ENCODE measurements around the gene HPSE2. TPM values are rescaled to one million over a fixed set of nuclear protein-coding genes. Genes with fewer than 3 reads are reported as not detected.
"Not testable (repeated sequence)": the region's sequence is repeated elsewhere in the genome, so short reads cannot be mapped to it uniquely, and the experiment has no call there.

HPSE2 gene
- total RNA-seq, 2 experiments from 2014 or later: not detected

- Mint-ChIP-seq H3K27ac (no peak overlapping the region), H3K27me3 (peaks cover 29% of the 10 kb centered on the region), H3K4me3 (no peak overlapping the region), H3K9me3 (no peaks in the 10 kb centered on the region), H3K4me1 (no peaks in the 10 kb centered on the region), H3K36me3 (no peaks in the 10 kb centered on the region)
- DNase-seq: no peak
Observed at GRCh38 chr10:99224766-99225165, 10.9 kb downstream of the HPSE2 start.

DNA sequence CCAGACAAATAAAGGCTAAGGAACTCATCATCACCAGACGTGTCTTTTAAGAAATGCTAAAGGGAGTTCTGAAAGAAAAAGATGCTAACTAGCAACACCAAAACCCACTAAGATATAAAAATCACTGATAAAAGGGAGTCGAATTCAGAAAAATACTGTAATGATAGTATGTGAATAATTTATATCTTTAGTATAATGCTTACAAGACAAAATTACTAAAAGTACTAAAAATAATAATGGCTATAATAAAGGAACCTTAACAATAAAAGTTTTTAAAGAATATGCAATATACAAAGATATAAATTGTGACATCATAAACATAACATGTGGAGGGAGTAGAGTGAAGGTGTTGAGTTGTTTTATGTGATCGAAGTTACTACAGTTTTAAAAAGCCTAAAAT, 28.3 kb downstream of the HPSE2 start:
- Mint-ChIP-seq H3K9me3 (peaks cover 4% of the 10 kb centered on the region), H3K4me3 (no peak overlapping the region), H3K27me3 (peaks cover 14% of the 10 kb centered on the region), H3K36me3 (no peaks in the 10 kb centered on the region), H3K27ac (no peak overlapping the region), H3K4me1 (no peaks in the 10 kb centered on the region)
- DNase-seq: no peak

- Mint-ChIP-seq H3K4me1 (no peaks in the 10 kb centered on the region), H3K4me3 (no peak overlapping the region), H3K9me3 (peaks cover 4% of the 10 kb centered on the region), H3K27ac (no peak overlapping the region), H3K36me3 (no peaks in the 10 kb centered on the region), H3K27me3 (peaks cover 10% of the 10 kb centered on the region)
- DNase-seq: no peak
Observed at GRCh38 chr10:99203310-99203709, 32.3 kb downstream of the HPSE2 start.

- no peaks in the 10 kb centered on the region for H3K9me3 Mint-ChIP-seq
- no peaks in the 10 kb centered on the region for H3K4me1 Mint-ChIP-seq
- H3K27me3 Mint-ChIP-seq: no peaks in the 10 kb centered on the region
- no peak overlapping the region for H3K4me3 Mint-ChIP-seq
- no peak overlapping the region for H3K27ac Mint-ChIP-seq
- H3K36me3 Mint-ChIP-seq: no peaks in the 10 kb centered on the region
- DNase-seq: no peak
Observed at GRCh38 chr10:99172950-99173349, 62.7 kb downstream of the HPSE2 start.

- peaks cover 5% of the 10 kb centered on the region for H3K27me3 Mint-ChIP-seq
- H3K9me3 Mint-ChIP-seq: no peaks in the 10 kb centered on the region
- no peaks in the 10 kb centered on the region for H3K4me1 Mint-ChIP-seq
- H3K27ac Mint-ChIP-seq: no peak overlapping the region
- no peak overlapping the region for H3K4me3 Mint-ChIP-seq
- no peak for DNase-seq
- no peaks in the 10 kb centered on the region for H3K36me3 Mint-ChIP-seq
Observed at GRCh38 chr10:99172128-99172738, 63.4 kb downstream of the HPSE2 start.

DNA sequence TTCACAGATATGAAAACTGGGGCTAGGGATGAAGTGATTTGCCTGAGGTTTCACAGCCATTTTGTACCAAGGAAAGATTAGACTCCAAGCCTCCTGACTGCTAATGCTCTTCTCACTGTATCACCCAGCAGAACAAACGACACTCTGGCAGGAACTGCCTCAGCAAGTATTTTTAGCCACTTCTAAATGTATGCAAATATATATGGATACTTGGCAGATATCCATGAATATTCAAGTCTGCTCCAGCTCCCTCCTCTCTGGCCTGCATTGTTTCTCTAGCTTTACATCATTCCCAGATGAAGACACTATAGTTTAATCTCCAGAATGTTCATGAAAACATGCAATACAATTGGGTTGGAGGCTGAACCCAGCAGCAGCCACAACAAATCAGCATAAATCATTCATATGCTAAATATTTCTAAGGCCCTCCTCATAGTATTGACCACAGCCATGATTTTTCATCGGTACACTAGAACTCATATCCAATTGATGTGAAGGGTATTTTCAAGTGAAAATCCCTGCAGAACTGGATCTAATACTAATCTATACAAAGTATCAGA, 65.5 kb downstream of the HPSE2 start:
- DNase-seq: no peak
- H3K4me3 Mint-ChIP-seq: no peak overlapping the region
- no peaks in the 10 kb centered on the region for H3K36me3 Mint-ChIP-seq
- H3K27me3 Mint-ChIP-seq: peaks cover 5% of the 10 kb centered on the region
- H3K27ac Mint-ChIP-seq: no peak overlapping the region
- no peaks in the 10 kb centered on the region for H3K4me1 Mint-ChIP-seq
- peaks cover 1% of the 10 kb centered on the region for H3K9me3 Mint-ChIP-seq

- Mint-ChIP-seq H3K27me3 (no peaks in the 10 kb centered on the region), H3K36me3 (no peaks in the 10 kb centered on the region), H3K9me3 (peaks cover 1% of the 10 kb centered on the region), H3K27ac (no peak overlapping the region), H3K4me3 (no peak overlapping the region), H3K4me1 (no peaks in the 10 kb centered on the region)
- no peak for DNase-seq
Observed at GRCh38 chr10:99161165-99161564, 74.5 kb downstream of the HPSE2 start.

GRCh38 chr10:99143651-99144050, 92.0 kb downstream of the HPSE2 start:
- Mint-ChIP-seq H3K27me3 (peaks cover 4% of the 10 kb centered on the region), H3K36me3 (no peaks in the 10 kb centered on the region), H3K27ac (no peak overlapping the region), H3K4me1 (no peaks in the 10 kb centered on the region), H3K4me3 (no peak overlapping the region), H3K9me3 (no peaks in the 10 kb centered on the region)
- no peak for DNase-seq

DNA sequence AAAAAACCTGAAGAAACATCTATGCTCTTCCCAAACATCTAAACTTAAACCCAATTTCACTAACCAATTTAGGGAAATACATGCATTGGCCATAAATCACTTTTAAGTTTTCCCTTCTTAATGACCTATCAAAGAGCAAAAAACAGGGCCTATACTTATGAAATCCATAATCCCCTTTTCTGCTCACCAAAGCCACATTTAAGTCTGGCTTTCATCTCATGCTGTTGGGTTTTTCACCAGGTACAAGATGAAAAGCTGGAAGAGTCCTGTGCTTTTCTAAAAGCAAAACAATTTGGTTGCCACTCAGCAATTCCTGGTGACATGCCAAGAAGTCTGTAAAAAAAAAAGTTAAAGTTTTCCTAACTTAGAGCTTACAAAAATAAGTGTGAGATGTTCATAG, 92.6 kb downstream of the HPSE2 start:
- no peaks in the 10 kb centered on the region for H3K36me3 Mint-ChIP-seq
- no peak overlapping the region for H3K4me3 Mint-ChIP-seq
- no peaks in the 10 kb centered on the region for H3K9me3 Mint-ChIP-seq
- H3K27me3 Mint-ChIP-seq: no peaks in the 10 kb centered on the region
- DNase-seq: no peak
- no peak overlapping the region for H3K27ac Mint-ChIP-seq
- H3K4me1 Mint-ChIP-seq: no peaks in the 10 kb centered on the region

DNA sequence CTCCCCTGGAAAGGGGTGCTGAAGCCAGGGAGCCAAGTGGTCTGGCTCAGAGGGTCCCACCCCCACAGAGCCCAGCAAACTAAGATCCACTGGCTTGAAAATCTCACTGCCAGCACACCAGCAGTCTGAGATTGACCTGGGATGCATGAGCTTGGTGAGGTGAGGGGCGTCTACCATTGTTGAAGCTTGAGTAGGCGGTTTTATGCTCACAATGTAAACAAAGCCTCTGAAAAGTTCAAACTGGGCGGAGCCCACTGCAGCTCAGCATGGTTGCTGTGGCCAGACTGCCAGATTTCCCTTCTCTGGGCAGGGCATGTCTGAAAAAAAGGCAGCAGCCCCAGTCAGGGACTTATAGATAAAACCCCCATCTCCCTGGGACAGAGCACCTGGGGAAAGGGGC, 102.8 kb downstream of the HPSE2 start:
- not testable (repeated sequence) for H3K27ac Mint-ChIP-seq, H3K4me3 Mint-ChIP-seq, DNase-seq, H3K9me3 Mint-ChIP-seq, H3K36me3 Mint-ChIP-seq, H3K27me3 Mint-ChIP-seq, H3K4me1 Mint-ChIP-seq

DNA sequence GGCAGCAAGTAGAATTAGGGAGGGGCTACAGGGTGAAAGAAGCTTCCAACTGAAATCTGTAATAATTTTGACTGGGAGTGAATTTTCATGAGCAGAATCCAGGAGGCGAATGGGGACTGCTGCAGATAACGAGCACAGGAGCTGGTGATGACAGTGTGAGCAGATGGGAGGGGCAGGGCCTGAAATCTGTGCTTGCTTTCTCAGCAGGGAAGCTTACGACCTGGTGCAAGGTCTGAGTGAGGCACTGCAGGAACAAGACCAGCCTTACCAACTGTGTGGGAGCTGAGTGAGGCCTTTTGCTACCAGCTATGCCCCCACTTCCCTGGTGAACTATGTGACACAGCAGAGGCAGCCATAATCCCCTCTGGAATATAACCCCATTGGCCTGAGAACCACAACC, 109.8 kb downstream of the HPSE2 start:
- peaks cover 4% of the 10 kb centered on the region for H3K27me3 Mint-ChIP-seq
- peaks cover 10% of the 10 kb centered on the region for H3K9me3 Mint-ChIP-seq
- no peak for DNase-seq
- H3K36me3 Mint-ChIP-seq: no peaks in the 10 kb centered on the region
- H3K4me1 Mint-ChIP-seq: no peaks in the 10 kb centered on the region
- no peak overlapping the region for H3K27ac Mint-ChIP-seq
- H3K4me3 Mint-ChIP-seq: no peak overlapping the region

DNA sequence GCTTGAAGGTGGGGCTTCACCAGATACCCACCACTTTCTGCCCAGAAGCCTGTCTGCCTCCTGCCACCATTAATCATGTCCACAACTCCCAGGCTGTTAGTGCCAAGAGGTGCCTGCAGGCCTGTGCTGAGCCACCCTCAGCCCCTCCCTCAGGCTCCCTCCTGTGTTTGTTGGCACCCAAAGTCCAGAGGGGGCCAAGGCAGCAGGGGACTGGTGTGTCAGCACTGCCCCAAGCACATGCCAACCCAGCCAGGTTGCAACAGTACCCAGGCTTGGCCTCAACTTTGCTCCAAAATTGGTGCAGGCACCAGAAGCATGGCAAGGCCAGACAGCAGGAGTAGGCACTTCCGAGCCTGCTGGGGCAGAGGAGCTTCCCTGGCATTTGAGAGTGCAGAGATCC, 111.3 kb downstream of the HPSE2 start:
- Mint-ChIP-seq H3K4me1 (no peaks in the 10 kb centered on the region), H3K36me3 (no peaks in the 10 kb centered on the region), H3K27ac (no peak overlapping the region), H3K27me3 (peaks cover 4% of the 10 kb centered on the region), H3K9me3 (peaks cover 12% of the 10 kb centered on the region), H3K4me3 (no peak overlapping the region)
- no peak for DNase-seq

GRCh38 chr10:99123851-99124250, 111.8 kb downstream of the HPSE2 start:
- no peaks in the 10 kb centered on the region for H3K4me1 Mint-ChIP-seq

GRCh38 chr10:99123336-99123735, 112.3 kb downstream of the HPSE2 start:
- no peak for DNase-seq
- Mint-ChIP-seq H3K36me3 (no peaks in the 10 kb centered on the region), H3K4me1 (no peaks in the 10 kb centered on the region), H3K27ac (no peak overlapping the region), H3K9me3 (peaks cover 12% of the 10 kb centered on the region), H3K27me3 (peaks cover 4% of the 10 kb centered on the region), H3K4me3 (no peak overlapping the region)

More at GRCh38 chr10:99123851-99124250, 111.8 kb downstream of the HPSE2 start:
- no peak for DNase-seq
- peaks cover 12% of the 10 kb centered on the region for H3K9me3 Mint-ChIP-seq
- no peak overlapping the region for H3K27ac Mint-ChIP-seq
- H3K4me3 Mint-ChIP-seq: no peak overlapping the region
- H3K36me3 Mint-ChIP-seq: no peaks in the 10 kb centered on the region
- H3K27me3 Mint-ChIP-seq: peaks cover 4% of the 10 kb centered on the region

DNA sequence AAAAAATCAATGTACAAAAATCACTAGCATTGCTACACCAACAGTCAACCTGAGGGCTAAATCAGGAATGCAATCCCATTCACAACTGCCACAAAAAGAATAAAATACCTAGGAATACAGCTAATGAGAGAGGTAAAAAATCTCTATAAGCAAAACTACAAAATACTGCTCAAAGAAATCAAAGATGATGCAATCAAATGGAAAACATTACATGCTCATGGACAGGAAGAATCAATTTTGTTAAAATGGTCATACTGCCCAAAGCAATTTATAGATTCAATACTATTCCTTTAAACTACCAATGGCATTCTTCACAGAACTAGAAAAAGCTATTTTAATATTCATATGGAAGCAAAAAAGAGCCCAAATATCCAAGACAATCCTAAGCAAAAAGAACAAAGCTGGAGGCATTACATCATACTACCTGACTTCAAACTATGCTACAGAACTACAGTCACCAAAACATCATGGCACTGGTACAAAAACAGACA, 116.3 kb downstream of the HPSE2 start:
- H3K27me3 Mint-ChIP-seq: peaks cover 3% of the 10 kb centered on the region
- H3K4me1 Mint-ChIP-seq: no peaks in the 10 kb centered on the region
- H3K36me3 Mint-ChIP-seq: peaks cover 1% of the 10 kb centered on the region
- DNase-seq: no peak
- H3K4me3 Mint-ChIP-seq: no peak overlapping the region
- H3K27ac Mint-ChIP-seq: no peak overlapping the region
- H3K9me3 Mint-ChIP-seq: peaks cover 2% of the 10 kb centered on the region

GRCh38 chr10:99115703-99116102, 119.9 kb downstream of the HPSE2 start:
- no peaks in the 10 kb centered on the region for H3K4me1 Mint-ChIP-seq
- H3K36me3 Mint-ChIP-seq: peaks cover 1% of the 10 kb centered on the region
- H3K4me3 Mint-ChIP-seq: no peak overlapping the region
- no peak for DNase-seq
- H3K27me3 Mint-ChIP-seq: peaks cover 7% of the 10 kb centered on the region
- no peak overlapping the region for H3K27ac Mint-ChIP-seq
- peaks cover 2% of the 10 kb centered on the region for H3K9me3 Mint-ChIP-seq

All from activated naive CD8-positive, alpha-beta T cell treated with anti-CD3 and anti-CD28 coated beads for 36 hours (primary cell).